ENCODE results near the gene GNA15.
"Not testable (repeated sequence)": the region's sequence is repeated elsewhere in the genome, so short reads cannot be mapped to it uniquely, and the experiment has no call there.

The GNA15 gene

GRCh38 chr19:3149526-3150505 is 14.0 kb downstream of the GNA15 start:
- DNase-seq (ENCODE audit: low read depth): no peak

DNA sequence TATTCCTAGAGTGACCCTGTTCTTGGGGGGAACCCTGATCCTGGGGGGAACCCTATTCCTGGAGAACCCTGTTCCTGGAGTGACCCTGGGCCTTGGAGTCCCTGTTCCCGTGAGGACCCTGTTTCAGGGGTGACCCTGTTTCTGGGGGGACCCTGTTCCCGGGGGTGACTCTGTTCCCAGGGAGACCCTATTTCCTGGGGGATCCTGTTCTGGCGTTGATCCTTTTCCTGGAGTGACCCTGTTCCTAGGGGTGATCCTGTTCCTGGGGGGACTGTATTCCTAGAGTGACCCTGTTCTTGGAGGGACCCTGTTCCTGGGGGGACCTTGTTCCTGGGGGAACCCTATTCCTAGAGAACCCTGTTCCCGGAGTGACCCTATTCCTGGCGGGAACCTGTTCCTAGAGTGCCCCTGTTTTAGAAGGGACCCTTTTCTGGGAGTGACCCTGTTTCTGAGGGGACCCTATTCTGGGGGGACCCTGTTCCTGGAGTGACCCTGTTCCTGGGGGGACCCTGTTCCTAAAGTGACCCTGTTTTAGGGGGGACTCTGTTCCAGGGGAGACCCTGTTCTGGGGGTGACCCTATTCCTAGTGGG is 15.0 kb downstream of the GNA15 start:
- DNase-seq (ENCODE audit: low read depth): no peak

DNA sequence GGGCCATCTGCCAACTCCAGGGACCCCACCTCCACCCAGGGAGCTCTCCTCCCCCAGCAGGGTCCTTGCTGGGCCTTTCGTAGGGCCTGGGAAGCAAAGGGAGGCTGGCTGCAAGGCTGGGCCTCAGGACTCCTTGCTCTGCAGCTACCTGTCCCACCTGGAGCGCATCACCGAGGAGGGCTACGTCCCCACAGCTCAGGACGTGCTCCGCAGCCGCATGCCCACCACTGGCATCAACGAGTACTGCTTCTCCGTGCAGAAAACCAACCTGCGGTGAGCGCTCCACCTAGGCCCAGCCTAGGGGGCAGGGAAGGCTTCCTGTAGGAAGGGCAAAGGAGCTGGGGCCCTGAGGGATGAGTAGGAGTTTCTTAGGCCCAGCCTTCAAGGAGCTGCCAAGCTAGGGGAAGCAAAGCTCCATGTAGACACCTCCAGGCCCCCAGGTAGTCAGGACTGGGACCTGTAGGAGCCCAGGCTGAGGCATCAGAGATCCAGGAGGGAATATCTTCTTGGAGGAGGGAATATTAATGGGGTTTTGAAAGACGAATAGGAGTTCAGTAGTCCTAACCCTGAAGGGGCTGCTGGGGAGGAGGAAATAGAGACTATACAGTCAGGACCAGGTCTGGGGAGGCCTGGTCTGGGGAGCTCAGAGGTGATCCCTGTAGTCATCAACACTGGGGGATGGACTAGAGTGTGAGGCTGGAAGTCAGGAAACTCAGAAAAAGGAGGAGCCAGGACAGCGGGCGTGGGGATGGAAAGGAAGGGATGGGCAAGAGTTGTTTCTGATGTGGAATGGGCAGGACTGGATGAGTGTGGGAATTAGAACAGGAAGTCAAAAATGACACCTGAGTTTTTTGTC is 16.0 kb downstream of the GNA15 start:
- DNase-seq (ENCODE audit: low read depth): no peak

- DNase-seq (ENCODE audit: low read depth): no peak
Measured at GRCh38 chr19:3152419-3152780, 16.6 kb downstream of the GNA15 start.

GRCh38 chr19:3153286-3154230 is 17.7 kb downstream of the GNA15 start:
- DNase-seq (ENCODE audit: low read depth): no peak

GRCh38 chr19:3154447-3154846 is 18.6 kb downstream of the GNA15 start:
- DNase-seq (ENCODE audit: low read depth): not testable (repeated sequence)

DNA sequence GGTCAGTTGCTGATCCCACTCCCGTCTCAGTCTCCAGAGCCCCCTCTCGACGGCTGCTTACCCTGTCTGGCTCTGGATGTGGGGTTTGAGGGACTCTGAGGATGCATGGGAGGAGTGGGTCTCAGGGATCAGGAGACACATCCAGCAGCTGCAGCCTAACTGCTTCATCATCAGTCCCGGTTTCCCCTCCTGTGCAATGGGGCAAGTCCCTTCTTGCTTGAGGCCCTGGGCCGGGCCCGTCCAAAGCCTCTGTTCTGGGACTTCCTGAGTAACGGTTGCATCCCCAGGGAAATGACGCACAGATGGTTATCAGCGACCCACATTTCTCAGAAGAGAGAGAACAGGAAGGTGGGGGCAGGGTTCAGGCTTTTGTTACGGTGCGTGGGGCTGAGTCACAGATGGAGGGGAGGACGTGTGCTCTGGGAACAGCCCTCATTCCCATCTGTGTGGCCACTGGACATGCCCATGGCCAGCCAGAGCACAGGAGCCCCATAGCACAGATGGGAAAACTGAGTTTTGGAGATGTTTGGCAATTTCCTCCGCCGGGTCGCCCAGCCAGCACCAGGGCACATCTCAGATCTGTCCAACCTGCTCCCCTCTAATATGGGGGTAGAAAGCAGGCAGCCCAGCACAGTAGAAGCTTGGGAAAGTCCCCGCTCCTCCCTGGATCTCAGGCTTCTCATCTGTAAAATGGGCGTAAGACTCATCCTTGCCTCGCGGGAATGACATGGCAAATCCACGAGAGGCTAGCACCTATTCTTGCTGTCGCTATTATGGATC is 19.3 kb downstream of the GNA15 start:
- DNase-seq (ENCODE audit: low read depth): peak; percentile 54

- DNase-seq (ENCODE audit: low read depth): no peak
Measured at GRCh38 chr19:3157096-3157845, 21.4 kb downstream of the GNA15 start.

DNA sequence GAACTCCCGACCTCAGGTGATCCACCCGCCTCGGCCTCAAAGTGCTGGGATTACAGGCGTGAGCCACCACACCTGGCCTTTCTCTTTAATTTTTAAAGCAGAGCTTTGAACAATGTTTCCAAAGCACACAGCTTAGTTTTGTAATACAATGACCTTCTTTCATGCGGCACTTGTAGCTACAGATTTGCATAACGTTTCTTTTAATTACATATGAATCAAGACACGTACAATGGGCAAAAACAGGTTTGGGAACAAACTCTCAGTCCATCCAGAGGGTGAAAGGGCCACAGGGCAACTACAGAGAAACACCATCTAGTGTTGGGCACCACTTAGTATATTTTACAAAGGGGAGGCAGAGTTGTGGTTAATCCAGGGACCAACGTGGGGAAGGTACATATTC is 23.7 kb downstream of the GNA15 start:
- no peak for DNase-seq (ENCODE audit: low read depth)

DNA sequence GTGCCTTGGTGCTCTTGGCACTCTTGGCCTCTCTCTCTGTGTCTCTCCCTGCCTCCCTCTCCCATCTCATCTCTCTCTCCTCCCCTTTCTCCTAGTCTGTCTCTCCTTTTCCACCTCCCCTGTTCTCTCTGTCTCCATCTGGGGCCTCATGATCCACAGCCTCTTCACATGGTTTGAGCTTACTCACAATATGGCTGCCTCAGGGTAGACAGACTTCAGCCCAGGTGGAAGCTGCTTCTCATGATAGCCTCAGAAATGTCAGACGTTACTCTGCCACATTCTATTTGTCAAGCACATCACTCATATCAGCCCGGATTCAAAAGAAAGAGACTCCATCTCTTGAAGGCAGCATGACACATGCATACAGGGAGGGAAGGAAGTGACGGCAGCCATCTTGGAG is 24.4 kb downstream of the GNA15 start:
- DNase-seq (ENCODE audit: low read depth): no peak

DNA sequence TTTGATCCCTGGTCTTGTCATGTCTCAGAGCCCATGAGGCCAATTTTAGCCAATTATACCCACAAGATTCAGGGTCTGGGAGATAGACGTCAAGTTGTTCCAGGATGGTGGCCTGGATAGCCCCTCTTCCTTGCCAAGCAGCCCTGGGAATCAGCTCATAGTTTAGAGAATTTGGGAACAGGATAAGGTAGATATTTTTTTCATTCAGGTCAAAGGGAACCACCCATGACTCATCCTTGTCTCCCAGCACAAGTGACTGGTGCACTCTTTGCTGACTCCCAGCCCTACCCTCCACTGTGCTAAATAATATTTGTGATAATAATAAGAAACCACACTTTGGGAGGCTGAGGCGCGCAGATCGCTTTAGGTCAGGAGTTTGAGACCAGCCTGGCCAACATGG is 25.6 kb downstream of the GNA15 start:
- no peak for DNase-seq (ENCODE audit: low read depth)

GRCh38 chr19:3162418-3163229 is 26.8 kb downstream of the GNA15 start:
- DNase-seq (ENCODE audit: low read depth): no peak

DNA sequence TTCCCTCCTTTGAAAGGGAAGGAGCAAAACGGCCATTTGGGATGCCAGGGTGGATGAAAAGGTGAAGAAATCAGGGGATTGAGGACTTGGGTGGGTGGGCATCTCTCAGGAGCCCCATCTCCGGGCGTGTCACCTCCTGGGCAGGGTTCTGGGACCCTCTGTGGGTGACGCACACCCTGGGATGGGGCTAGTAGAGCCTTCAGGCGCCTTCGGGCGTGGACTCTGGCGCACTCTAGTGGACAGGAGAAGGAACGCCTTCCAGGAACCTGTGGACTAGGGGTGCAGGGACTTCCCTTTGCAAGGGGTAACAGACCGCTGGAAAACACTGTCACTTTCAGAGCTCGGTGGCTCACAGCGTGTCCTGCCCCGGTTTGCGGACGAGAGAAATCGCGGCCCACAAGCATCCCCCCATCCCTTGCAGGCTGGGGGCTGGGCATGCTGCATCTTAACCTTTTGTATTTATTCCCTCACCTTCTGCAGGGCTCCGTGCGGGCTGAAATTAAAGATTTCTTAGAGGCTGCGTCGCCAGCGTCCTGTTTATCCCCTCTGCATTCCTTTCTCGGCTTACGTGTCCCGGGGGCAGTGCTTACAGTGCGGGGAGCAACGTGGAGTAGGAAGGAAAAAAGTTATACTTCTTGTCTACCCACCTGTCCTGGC is 27.5 kb downstream of the GNA15 start:
- DNase-seq (ENCODE audit: low read depth): peak; percentile 61

DNA sequence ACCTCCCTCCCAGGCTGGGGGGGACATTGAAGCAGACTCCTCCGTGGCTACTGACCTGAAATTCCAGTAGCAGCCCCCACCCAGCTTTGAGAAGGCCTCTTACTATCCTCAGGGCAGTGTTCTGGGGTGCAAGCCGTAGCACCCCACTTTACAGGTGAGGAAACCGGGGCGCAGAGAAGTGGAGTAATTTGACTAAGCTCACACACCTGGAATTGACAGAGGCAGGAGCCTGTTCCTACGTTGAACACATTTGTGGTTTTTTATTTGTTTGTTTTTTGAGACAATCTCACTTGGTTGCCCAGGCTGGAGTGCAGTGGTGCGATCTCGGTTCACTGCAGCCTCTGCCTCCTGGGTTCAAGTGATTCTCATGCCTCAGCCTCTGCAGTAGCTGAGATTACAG is 28.1 kb downstream of the GNA15 start:
- DNase-seq (ENCODE audit: low read depth): no peak

GRCh38 chr19:3167533-3168272 is 31.9 kb downstream of the GNA15 start:
- no peak for DNase-seq (ENCODE audit: low read depth)

- no peak for DNase-seq (ENCODE audit: low read depth)
Measured at GRCh38 chr19:3171894-3172672, 36.2 kb downstream of the GNA15 start.

GRCh38 chr19:3172673-3173000 is 36.8 kb downstream of the GNA15 start:
- DNase-seq (ENCODE audit: low read depth): not testable (repeated sequence)

All from activated T-cell treated with anti-CD3 and anti-CD28 coated beads for 1 hour (primary cell).